GM21526 (cell line): ENCODE measurements around the gene ITGB2.
A peak's percentile ranks its signal among the peaks of the same experiment; 100 is the strongest.
"Not testable (repeated sequence)": the region's sequence is repeated elsewhere in the genome, so short reads cannot be mapped to it uniquely, and the experiment has no call there.

Source experiments
- ATAC-seq: cut with Tn5 transposase; IDR thresholded peaks from one replicate; pipeline ENCODE4 v1.9.1; 2021; ENCODE audit warnings: moderate library complexity; ENCODE audit not compliant: unreplicated experiment, low FRiP score

Gene ITGB2

GRCh38 chr21:44927587-44928461 is 7.1 kb upstream of the ITGB2 start:
- ATAC-seq, result no peak

DNA sequence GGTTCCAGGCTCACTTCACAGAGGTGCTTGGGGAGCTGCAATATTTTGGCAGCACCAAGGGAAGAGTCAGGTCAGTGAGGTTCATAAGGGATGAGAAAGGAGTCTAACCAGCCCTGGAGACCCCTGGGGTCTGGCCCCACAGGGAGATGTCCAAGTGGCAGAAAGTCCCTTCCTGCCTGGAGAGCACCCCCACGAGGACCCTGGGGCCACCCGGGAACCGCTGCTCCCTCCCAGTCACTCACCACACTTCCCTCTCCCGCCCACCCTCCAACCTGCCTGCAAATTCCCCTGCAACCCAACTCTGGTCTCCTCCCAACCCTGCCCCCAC is 6.5 kb upstream of the ITGB2 start:
- no peak for ATAC-seq

GRCh38 chr21:44926331-44927101 is 5.8 kb upstream of the ITGB2 start:
- no peak for ATAC-seq

GRCh38 chr21:44925378-44925755 is 4.7 kb upstream of the ITGB2 start:
- no peak for ATAC-seq

GRCh38 chr21:44924606-44925377 is 4.1 kb upstream of the ITGB2 start:
- ATAC-seq, result no peak

DNA sequence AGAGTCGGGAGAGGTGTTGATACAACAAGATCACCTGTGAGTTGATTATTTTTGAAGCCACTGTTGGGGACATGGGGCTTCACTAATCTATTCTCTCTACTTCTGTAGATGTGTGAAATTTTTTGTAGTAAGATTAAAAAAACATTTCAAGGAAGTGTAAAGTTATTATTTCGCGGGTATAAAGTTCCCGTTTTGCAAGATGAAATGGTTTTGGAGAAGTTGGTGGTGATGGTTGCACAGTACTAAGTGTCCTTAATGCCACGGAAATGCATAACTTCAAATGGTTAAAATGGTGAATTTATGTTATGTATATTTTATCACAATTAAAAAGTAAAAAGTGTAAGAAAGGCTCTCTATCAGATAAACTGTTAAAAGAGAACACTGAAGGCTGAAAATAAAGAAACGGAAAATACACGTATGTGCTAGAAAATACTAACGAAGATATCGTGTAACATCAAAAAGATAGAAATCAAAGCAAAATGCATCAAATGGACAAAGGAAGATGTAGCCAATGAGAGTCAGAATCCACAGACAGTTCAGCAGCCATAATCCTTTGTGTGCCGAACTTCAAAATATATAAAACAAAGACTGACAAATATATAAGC is 2.9 kb upstream of the ITGB2 start:
- ATAC-seq, result no peak

GRCh38 chr21:44921928-44922327 is 1.2 kb upstream of the ITGB2 start:
- no peak for ATAC-seq

DNA sequence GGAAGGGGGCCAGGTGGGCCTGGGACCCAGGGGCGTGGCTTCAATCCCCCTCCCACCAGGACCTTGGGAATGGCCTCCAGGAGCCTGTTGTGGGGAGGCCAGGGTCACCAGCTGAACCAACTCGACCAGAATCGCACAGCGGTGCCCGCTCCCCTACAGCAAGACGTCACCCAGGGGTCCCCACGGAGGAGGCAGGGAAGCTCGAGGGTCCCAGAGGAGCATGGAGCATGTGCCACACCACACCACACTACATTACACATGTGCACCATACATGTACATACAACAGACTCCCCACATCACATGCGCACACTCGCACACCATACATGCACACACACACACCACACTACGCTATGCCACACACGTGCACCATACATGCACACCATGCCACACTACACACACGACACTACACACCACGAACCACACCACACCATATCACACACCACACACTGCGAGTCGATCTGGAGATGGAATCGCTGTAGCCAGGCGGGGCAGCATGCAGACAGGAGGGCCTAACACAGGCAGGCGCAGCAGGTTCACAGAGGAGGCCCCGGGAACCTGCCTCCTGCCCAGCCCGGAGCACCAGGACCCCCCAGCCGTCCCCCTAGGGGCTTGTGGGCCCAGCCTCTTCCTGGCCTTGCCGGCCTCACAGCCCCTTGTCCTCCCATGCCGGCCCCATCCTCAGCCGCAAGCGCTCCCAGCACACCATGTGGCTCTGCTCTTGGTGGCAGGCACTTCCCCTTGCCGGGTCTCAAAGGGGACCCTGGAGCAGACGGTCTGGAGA is 596 bp downstream of the ITGB2 start:
- peak; percentile 14 for ATAC-seq

- no peak for ATAC-seq
Measured at GRCh38 chr21:44919111-44919912, 1.4 kb downstream of the ITGB2 start.

DNA sequence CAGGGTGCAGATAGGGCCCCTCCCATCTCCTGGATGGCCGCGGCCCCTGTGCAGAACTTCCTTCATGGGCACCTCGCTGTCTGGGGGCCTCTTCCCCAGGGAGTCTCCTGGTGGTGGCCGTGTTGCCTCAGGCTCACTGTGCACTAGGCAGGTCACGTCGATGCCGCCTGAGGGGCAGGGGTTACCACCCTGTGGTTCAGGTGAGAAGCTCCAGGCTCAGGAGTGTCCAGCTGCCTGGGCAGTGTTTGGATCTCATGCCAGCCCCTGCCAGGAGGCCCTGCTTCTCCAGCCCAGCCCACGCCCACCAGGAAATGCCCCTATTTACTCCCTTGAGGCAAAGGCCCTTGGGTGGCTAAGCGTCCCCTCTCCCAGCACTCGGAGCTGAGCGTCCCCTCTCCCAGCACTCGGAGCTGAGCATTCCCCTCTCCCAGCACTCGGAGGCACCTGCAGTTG is 2.1 kb downstream of the ITGB2 start:
- no peak for ATAC-seq

GRCh38 chr21:44918107-44918470 is 2.6 kb downstream of the ITGB2 start:
- no peak for ATAC-seq

GRCh38 chr21:44917446-44918106 is 3.1 kb downstream of the ITGB2 start:
- no peak for ATAC-seq

GRCh38 chr21:44916965-44917364 is 3.7 kb downstream of the ITGB2 start:
- no peak for ATAC-seq

GRCh38 chr21:44914176-44914874 is 6.4 kb downstream of the ITGB2 start:
- ATAC-seq, result no peak

DNA sequence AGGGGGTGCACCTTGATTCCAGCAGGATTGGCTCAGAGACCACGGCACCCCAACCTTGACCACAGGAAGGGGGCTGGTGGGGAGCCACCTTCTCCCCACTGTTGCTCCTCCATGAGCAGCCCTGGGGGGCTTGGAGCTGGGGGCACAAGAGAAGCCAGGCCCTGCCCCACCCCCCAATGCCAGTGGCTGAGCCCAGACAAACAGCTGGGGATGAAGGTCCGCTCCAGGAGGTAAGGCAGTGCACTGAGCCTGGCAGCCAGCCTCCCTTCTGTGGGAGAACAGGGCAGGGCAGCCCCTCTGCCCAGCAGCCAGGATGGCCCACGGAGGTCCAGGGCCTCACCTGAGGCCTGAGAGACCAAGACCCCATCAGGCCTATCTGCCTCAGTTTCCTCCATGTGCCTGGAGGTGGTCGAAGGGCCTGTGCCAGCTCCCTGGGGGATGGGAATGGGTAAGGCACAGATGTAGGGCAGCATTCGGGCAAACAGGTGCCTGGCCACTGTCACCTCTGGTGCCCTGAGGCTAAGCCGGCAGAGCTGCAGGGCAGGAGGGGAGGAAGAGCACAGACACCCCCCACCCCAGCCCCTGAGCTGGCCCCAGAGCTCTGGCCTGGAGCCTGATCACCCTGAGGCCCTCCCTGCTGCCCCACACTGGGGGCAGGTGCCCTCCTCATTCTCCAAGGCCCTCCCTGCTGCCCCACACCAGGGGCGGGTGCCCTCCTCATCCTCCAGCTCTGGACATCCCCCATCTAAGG is 7.1 kb downstream of the ITGB2 start:
- ATAC-seq, result no peak

- ATAC-seq, result not testable (repeated sequence)
Measured at GRCh38 chr21:44912506-44913412, 7.9 kb downstream of the ITGB2 start.

- no peak for ATAC-seq
Measured at GRCh38 chr21:44912158-44912473, 8.6 kb downstream of the ITGB2 start.
